Measurements from ENCODE around the gene ANAPC1.
"Not testable (repeated sequence)": the region's sequence is repeated elsewhere in the genome, so short reads cannot be mapped to it uniquely, and the experiment has no call there.

Gene ANAPC1

DNA sequence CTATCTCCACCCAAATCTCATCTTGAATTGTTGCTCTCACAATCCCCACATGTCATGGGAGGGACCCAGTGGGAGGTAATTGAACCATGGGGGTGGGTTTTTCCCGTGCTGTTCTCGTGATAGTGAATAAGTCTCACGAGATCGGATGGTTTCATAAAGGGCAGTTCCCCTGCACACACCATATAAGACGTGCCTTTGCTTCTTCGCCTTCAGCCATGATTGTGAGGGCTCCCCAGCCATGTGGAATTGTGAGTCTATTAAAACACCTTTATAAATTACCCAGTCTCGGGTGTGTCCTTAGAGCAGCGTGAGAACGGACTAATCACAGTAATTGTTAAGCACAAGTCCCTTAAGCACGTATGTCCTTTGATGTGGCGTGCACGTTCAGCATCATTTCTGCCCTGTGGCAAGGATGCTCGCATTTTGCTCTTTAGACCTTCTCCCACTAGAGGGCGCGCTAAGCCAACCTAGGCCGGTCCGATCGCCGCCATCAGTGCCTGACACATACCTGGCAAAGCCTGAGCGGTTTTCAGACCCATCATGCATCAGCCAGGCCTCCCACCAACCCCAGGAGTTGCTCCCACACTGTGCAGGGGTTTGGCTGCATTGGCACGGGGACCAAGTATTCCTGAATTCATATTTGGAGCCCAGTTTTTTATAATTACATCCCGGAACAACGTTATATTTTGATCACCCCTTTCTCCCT, 136.4 kb downstream of the ANAPC1 start:
- TF ChIP-seq, protein P1, sequence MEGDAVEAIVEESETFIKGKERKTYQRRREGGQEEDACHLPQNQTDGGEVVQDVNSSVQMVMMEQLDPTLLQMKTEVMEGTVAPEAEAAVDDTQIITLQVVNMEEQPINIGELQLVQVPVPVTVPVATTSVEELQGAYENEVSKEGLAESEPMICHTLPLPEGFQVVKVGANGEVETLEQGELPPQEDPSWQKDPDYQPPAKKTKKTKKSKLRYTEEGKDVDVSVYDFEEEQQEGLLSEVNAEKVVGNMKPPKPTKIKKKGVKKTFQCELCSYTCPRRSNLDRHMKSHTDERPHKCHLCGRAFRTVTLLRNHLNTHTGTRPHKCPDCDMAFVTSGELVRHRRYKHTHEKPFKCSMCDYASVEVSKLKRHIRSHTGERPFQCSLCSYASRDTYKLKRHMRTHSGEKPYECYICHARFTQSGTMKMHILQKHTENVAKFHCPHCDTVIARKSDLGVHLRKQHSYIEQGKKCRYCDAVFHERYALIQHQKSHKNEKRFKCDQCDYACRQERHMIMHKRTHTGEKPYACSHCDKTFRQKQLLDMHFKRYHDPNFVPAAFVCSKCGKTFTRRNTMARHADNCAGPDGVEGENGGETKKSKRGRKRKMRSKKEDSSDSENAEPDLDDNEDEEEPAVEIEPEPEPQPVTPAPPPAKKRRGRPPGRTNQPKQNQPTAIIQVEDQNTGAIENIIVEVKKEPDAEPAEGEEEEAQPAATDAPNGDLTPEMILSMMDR (IDR thresholded peaks at IDR 0.05): peak; percentile 52
- H3K4me3 ChIP-seq; H3K27ac ChIP-seq; DNase-seq (ENCODE audit: low spot score): not testable (repeated sequence)

DNA sequence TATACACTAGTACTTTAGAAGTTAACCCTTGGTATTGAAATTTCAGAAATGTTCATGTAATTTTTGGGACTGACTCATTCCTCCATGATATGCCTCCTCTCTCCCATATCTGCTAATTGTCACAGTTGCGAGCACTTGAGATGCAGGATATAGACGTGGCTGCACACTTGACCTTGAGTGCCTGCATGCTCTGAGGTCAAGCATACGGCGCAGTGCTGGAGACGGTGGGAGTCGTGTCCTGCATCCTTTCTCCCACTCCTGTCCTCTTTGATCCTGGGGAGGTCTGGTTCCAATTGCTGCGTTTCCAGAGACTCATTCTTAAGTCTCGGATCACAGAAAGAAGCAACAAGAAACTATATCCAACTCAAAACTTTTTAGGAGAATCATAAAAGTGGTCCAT, 139.2 kb downstream of the ANAPC1 start:
- H3K4me3 ChIP-seq; DNase-seq (ENCODE audit: low spot score); H3K27ac ChIP-seq: not testable (repeated sequence)

DNA sequence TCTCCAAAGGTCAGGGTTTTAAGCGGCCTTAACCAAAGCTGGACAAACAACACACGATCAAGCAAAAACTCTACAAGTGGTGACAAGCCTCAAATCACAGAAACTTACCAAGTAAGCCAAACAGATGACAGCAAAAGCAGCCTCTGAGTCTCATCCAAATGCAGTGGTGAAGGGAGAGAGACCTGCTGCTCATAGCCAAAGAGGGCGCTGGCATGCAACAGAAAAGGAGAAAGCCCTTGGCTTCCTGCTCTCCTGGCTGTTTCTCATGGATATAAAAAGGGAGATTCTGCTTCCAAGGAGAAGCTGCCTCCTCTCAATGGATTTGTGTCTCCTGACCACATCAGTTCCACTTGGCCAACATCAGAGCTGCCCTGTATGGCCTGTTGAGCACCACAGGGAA, 142.5 kb downstream of the ANAPC1 start:
- not testable (repeated sequence) for DNase-seq (ENCODE audit: low spot score); H3K27ac ChIP-seq; H3K4me3 ChIP-seq

DNA sequence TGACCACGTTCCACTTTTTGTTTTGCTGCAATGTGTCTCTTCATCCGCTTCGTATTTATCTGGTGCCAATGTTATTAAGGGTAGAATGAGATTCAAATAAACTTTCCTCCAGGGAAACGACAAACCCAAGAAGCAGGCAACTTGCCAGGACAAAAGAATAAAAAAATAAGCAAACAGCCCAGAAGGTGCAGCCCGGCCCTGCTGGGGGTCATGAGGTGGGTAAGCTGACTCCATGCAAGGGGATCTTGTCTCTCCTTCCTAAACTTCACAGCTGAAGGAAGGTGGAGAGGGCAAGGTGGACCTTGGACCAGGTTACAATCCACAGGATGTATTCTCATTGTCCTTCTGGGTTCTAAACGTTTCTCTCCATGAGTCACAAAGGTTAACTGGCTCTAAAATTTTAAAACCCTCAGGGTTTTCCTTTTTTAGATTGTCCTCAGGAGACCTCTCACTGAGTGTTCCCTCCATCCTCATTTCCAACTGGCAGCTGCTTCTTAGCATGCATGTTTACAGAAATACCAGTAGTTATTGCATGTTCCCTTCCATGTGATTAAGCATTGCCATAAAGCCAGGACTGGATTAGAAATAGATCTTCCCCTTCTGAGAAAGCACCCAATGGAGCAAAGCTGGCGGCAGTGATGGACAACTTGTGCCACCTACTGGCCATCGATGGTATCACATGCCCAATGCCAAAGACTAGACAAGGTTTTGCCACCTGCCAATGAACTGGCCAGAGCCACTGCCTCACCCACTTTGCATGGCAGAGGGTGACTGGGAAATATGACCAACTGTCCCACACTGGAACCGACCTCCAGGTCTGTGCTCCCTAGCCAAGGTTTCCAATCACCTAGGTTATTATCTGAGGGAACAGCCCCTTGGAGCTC, 147.9 kb downstream of the ANAPC1 start:
- DNase-seq (ENCODE audit: low spot score); H3K4me3 ChIP-seq: not testable (repeated sequence)
- TF ChIP-seq, protein P1 (IDR thresholded peaks at IDR 0.05): peak; percentile 42
- H3K27ac ChIP-seq: peak overlapping the region in 1 of 2 donors; percentile 13

DNA sequence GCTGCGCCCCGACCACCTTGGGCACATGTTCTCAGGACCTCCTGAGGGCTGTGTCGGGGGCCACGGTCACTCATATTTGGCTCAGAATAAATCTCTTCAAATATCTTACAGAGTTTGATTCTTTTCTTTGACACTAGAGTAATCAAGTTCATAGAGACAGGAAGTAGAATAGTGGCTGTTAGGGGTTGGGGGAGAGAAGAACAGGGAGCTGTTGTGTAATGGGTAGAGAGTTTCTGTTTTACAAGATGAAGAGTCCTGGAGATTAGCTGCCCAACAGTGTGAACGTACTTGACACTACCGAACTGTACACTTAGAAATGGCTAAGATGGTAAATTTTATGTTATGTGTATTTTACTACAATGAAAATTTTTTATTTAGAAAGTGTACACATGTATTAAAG, 148.6 kb downstream of the ANAPC1 start:
- peak overlapping the region in 1 of 2 donors; percentile 13 for H3K27ac ChIP-seq
- DNase-seq (ENCODE audit: low spot score); H3K4me3 ChIP-seq: not testable (repeated sequence)

DNA sequence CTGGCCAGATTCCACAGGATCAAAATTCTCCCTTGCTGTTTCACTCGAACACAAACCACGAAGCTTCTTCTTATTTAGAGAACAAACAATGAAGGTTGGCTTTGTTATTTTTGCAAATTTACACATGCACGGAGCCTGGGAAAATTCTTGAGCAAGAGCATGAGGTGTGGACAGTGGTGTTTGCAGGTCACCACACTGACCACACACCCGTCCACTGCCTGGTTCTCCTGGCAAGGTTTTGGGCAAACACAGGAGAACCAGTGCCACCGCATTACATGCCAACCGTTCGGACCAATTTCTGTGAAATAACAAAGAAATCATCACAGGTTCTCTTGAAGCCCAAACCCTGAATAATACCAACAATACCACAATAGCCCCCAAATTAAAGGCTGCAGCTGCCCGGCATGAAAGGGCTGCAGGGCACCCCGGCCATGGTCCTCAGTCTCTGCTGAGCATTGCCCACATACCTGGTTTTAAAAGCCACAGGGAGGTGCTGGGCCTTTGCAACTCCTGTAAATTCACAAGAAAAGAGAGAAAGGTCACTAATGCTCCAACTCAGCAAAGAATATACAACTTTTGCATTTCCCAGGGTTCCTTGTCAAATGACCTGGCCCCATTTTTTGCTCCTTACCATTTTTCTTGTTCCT, 154.1 kb downstream of the ANAPC1 start:
- H3K27ac ChIP-seq; DNase-seq (ENCODE audit: low spot score); H3K4me3 ChIP-seq: not testable (repeated sequence)

DNA sequence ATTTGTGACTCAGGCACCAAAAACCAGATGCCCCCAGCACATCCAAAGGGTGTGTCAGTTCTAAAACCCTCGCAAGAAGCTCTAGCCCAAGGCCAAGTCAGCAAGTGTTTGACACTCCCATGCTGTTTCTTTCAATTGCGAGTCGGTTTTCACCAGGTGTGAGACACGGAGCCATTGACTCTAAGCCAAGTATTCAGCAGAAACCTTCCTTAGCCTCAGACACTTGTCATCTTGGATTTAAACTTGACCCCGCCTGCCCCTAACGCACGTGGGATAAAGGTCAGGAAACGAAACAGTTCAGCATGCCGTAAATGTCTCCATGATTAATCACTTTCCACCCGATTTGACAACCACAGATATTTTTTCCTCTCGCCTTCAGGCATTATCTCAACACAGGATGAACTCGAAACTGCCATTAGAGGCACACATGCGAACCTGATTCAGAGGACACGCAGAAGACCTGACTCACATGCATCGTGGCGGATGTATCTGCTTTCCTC, 156.3 kb downstream of the ANAPC1 start:
- not testable (repeated sequence) for DNase-seq (ENCODE audit: low spot score); H3K4me3 ChIP-seq; H3K27ac ChIP-seq

DNA sequence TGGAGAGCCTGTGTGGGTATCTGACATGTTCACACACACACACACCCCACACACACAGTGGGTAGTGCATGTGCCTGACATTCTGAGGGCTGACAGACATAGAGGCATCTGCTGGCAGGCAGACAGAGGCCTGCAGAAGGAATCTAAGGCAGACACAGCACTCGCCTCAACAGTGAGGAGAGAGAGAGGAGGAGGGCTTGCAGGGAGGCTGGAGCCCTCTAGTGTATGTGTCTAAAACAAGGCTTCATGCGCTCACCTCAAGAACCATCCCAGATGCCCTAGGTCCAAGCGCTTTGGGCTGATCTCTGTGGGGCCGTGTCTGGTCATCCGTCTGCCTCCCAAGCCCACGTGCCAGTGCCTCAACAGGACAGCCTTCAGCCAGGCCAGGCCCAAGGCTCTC, 158.3 kb downstream of the ANAPC1 start:
- H3K4me3 ChIP-seq; H3K27ac ChIP-seq; DNase-seq (ENCODE audit: low spot score): not testable (repeated sequence)

DNA sequence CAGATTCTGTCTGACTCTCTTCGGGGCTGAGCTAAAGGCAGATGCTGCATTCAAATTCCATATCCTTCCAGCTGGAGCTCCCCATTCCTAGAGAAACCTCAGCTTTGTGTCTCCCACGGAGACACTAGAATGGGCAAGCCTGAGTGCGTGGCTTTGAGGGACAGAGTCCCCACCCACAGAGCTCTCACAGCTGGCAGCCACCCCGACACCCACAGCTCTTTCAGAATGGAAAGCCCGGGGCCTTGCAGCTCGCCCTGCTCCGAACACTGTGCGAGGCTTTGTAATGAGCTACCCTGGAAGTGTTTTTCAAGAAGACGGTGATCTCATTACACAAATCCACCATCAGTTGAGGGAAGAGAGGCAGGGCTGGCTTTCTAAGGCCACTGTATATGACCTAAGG, 164.4 kb downstream of the ANAPC1 start:
- DNase-seq (ENCODE audit: low spot score); H3K27ac ChIP-seq; H3K4me3 ChIP-seq: not testable (repeated sequence)
